GM08714 (cell line): Measurements from ENCODE around the gene SPECC1.

Source experiments
- H3K4me3 ChIP-seq: fragments of 200-500 bp; sonication (Bioruptor generic); 2 replicates; pipeline ENCODE4 v1.5.1; 2014; ENCODE audit warnings: mild to moderate bottlenecking, low read length, inconsistent platforms
- ZNF274 ChIP-seq: IDR thresholded peaks from 2 replicates; pipeline ENCODE4 v1.6.1; 2012; ENCODE audit warnings: mild to moderate bottlenecking, low read depth, low read length

SPECC1 gene

DNA sequence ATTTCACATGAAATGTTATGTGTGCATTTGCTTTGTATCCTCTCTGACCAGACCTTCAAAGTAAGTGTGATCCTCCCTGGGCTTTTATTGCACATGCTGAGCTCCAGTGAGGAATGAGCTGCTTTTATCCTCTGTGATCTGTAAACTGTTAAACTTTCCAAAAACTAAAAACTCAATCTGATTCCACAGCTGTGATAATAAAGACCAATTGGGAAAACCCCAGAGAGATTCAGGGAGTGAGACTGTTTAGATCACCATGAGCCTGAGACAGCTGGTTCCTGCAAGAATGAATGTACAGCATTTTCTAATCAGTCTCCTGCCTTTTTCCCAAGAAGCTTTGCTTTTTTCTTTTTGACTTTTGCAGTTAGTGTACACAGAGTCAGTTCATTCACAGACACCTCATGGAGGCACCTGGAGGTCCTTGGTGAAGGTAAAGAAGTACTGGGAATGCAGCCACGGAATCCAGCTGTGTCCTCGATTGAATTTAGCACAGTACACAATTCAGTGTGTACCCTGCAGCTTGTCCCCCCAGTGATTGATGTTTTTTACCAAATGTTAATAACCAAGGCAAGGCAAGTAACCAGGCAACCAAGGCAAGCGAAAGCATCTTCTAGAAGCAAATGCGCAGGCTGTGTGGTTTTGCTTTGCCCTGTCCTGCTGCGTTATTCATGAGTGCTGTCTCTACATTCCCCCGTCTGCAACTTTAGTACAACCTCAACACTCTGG lies 275.6 kb downstream of the SPECC1 start:
- no peak for TF ChIP-seq ZNF274
- H3K4me3 ChIP-seq = no peak overlapping the region

DNA sequence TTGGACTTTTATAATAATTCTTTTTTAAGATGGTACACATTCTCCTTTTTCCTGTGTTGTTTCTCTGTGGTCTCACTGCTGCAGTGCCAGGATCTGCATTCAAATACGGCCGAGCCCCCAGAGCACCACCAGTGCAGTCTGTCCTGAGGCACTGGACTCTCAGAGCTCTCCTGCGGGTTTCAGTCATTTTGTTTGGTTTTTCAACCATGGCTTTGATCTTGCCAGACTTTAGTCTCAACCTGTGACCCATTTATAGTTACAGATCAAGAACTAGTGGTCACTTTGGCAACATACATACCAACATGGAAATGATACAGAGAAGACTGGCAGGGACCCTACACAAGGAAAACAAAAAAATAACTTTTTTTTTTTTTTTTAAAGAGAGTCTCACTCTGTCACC lies 280.8 kb downstream of the SPECC1 start:
- TF ChIP-seq ZNF274 = no peak
- no peak overlapping the region for H3K4me3 ChIP-seq

DNA sequence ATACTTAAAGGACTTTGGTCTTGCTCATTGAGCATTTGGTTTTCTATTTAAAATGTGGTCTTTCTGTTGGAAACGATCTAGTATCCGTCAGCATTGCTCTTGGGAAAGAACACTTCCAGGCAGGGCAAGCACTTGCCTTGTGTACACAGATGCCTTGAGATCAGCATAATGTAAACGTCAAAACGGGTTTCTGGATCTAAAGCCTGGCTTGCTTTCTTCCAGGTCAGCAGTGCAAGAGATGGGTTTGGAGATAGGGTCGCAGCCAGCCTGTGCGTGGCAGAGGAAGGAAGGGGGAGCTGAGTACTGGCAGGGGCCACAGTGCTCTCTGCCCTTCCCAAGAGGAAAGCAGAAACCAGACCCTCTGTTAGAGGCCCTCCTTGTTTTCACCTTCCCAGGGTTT lies 282.7 kb downstream of the SPECC1 start:
- TF ChIP-seq ZNF274 = no peak
- H3K4me3 ChIP-seq = no peak overlapping the region

DNA sequence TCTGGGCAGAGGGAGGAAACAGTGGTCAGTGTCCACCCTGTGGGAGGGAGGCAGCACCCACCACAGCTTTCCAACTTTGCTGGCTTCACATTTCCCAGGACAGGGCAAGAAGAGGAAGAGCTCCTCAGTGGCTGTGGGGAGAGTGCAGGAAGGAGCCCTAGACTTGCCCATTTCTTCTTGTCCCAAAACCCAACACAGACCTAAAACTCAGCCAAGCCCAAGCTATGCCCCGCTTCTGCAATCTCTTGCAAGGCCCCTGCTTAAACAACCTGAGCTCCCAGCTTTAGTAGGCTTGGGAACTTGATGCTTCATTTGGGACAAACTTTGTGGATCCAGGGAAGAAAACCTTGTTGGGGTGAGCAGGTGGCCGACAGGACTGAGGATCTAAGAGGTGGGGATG lies 284.3 kb downstream of the SPECC1 start:
- TF ChIP-seq ZNF274 = no peak
- no peak overlapping the region for H3K4me3 ChIP-seq

DNA sequence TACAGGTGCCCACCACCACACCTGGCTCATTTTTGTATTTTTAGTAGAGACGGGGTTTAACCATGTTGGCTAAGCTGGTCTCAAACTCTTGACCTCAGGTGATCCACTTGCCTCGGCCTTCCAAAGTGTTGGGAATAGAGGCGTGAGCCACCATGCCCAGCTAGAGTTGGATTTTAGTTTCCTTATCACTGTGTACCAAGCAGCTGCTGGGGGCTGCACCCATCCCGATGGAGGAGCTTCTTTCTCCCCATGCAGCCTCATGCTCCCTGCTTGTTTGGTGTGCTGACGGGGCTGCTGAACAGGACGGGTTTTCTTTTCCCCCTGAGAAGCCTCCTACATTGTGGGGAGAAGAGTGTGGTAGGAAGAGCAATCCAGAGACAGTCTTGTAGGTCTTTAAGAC lies 285.0 kb downstream of the SPECC1 start:
- H3K4me3 ChIP-seq = no peak overlapping the region
- no peak for TF ChIP-seq ZNF274

DNA sequence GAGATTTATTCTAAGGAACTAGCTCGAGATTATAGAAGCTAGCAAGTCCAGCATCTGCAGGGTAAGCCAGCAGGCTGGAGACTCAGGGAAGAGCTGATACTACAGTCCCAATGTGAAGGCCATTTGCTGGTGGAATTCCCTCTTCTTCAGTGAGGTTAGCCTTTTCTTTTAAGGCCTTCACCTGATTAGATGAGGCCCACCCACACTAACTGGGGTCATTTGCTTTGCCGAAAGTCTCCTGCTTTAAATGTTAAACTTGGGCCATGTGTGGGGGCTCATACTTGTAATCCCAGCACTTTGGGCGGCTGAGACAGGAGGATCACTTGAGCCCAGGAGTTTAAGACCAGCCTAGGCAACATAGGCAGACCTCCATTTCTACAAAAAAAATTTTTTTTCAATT lies 289.9 kb downstream of the SPECC1 start:
- H3K4me3 ChIP-seq = no peak overlapping the region
- no peak for TF ChIP-seq ZNF274

DNA sequence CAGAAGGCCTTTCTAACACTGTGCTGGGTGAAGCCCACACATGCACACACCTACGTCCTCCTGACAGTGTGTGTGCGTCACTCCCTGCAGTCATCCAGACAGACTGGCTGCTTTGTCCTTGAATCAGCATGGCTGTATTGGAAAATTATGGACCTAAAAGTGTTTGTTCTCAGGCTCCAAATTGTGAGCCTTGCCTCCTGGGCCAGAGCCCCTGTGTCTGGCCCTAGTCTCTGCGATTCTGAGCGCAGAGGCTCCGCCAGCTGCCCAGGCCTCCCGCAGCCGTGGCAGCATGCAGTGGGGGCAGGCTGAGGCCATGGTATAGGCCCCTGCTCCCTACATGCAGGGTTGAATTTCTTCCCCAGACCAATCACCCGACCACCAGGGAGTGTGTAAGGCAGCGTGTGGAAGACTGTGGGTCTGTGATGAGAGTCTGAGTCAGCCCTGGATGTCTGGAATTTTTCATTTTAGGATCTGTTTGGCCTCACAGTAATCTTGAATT lies 291.3 kb downstream of the SPECC1 start:
- TF ChIP-seq ZNF274 = no peak

DNA sequence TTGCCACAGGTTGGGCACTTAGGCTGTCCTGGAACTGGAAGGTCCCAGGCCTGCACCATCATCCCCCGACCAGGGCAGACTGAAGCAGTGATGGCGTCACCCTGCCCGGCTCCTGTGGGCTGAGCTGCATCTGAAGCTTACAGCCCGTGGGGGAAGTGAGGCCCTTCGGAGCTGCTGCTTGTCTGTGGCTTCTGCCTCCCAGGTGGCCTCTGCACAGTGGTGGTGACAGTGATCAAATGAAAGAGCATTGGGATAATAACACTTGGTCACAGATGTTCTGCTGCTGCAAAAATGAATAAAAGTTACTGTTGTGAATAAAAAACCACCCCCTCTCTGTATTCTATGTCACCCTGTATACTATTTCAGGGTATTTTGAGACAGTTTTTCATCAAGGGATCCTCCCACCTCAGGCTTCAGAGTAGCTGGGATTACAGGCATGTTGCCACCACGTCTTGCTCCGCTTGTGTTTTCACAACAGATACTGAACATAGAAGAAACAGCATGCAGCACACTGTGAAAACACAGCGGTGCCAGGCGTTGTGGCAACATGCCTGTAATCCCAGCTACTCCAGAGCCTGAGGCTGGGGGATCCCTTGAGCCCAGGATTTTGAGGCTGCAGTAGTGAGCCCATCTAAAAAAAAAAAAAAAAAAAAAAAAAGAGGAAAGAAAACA lies 293.2 kb downstream of the SPECC1 start:
- TF ChIP-seq ZNF274 = no peak
- H3K4me3 ChIP-seq = no peak overlapping the region

More for the DNA sequence above, 291.3 kb downstream of the SPECC1 start:
- H3K4me3 ChIP-seq = no peak overlapping the region

DNA sequence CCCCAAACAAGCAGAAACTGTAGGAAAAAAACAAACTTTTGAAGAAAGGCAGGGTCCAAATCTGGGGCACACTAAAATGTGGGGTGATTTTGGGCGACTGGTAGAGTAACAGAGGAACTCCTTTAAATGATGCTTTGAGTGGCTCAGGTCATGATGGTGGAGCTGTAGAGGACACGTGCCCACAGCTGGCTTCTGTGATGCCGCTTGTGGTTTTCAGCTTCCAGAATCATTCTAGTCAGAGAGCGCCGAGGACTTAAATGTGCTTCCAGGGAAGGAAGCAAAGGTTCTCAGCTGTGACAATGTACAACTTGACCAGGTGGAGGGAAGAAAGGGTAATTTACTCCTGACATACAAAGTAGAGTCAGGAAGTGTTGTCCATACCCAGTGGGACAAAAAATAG lies 295.8 kb downstream of the SPECC1 start:
- H3K4me3 ChIP-seq = no peak overlapping the region
- no peak for TF ChIP-seq ZNF274

DNA sequence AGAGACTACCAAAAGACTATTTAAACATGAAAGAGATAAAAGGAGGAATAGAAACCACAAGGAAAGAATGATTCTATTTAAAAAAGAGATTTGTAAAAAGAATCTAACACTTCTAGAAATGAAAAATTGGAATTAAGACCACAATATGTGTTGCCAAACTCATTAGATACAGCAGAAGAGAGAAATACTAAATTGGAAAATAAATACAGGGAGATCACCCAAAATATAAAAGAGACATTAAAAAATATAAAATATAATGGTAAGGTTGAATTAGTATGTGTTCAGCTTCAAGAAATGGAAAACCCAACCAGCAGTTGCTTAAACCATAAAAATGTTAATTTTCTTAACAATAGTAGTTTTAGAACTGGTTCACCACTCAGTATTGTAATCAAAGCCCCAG lies 297.8 kb downstream of the SPECC1 start:
- TF ChIP-seq ZNF274 = no peak
- H3K4me3 ChIP-seq = no peak overlapping the region

DNA sequence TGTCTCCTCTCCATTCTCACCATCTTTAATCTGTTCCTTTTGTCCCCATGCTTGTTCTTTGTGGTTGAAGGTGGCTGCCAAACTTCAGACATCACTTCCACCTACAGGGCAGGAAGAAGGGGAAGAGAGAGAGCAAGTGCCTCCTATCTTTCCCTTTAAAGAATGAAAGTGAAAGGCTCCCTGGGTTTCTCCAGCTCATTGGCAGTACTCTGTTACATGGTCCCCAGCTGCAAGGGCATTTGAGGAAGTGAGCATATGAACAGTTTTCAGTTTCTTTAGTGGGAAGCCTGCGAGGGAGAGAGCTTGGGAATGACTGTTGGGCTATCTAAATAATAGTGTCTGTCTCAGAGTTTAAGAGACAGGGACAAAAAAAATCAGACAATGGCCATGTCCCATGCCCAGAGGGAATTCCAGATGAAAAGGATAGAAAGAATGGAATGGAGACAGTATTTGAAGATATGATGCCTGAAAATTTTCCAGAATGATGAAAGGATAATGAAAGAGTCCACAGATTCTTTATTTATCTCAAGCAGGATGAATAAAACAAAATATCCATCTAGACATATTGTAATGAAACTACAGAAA lies 298.3 kb downstream of the SPECC1 start:
- no peak for TF ChIP-seq ZNF274
- H3K4me3 ChIP-seq = no peak overlapping the region

DNA sequence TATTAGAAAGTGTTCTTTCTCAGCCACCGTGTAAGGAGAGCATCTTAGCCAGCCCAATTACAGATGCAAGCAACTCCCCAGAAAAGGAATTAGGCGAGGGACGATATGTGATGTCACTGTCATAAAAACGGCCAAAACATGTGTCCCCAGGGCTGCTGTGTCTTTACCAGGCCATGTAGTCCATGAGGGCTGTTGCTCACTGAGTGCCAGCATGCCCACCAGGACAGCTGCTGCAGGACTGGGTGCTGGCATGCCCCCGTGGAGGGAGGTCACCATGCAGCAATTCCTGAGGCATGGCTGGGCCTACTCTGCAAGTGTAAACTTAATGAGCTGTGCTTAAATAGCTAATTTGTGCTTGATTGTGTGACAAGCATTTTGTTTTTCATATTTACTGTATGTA lies 301.3 kb downstream of the SPECC1 start:
- TF ChIP-seq ZNF274 = no peak

DNA sequence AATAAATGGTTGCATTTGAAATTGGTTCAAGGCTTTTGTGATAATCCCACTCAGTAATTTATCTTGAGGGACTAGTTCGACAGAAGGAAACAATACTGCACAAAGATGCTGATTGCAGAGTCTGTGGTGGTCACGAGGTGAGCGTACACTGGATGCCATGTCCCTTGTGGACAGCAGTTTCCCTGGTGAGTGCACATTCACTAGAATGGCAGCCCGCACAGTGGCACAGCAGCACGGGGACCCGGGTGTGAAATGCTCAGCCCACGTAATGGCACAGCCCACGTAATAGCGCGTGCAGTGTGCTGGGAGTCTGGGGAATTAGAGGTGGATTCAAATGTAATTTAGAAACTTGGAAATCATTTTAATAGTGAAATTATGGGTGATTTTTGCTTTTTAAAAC lies 304.1 kb downstream of the SPECC1 start:
- H3K4me3 ChIP-seq = no peak overlapping the region
- TF ChIP-seq ZNF274 = no peak

More for the DNA sequence above, 301.3 kb downstream of the SPECC1 start:
- no peak overlapping the region for H3K4me3 ChIP-seq

DNA sequence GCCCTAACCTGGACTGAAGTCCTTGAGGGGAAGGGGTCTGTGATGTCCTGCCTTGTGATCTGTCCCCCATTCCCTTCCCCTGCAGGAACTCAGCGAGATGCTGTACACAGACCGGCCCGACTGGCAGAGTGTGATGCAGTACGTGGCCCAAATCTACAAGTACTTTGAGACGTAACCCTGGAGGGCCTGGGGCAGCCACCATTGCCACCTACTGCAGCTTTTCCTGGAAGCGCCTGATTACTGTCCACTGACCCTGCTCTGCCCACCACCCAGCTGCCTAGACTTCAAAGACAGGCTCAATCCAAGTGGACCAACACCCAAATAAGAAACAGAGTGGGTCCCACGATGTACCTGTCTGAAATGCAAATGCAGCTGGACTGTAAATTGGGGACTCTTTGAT lies 304.7 kb downstream of the SPECC1 start:
- TF ChIP-seq ZNF274 = no peak
- H3K4me3 ChIP-seq = no peak overlapping the region

DNA sequence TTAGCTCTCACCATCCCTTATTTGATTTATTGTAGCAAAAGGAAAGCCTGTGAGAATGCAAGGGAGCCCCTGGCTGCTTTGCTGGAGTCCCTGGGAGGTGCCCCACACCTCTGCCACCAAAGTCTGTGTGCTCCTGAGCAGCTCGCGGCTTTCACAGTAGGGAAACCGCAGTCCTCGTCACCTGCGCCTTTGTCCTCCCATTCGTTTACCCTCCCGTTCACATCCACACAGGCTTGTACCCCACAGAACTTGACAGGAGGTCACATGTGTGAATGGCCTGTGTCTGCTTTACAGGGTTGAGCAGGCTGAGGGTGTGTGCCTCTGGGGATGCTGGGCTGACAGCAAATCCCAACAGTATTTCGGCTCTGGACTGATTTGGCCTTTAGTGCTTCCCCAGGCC lies 305.7 kb downstream of the SPECC1 start:
- H3K4me3 ChIP-seq = no peak overlapping the region
- TF ChIP-seq ZNF274 = no peak
